HEK293 (cell line): ENCODE data around the gene RIT1.

Experiments
- EGR2 ChIP-seq: fragments of 450-650 bp; formaldehyde crosslinking; IDR thresholded peaks from 2 replicates; pipeline ENCODE4 v1.5.1; 2016; ENCODE audit warnings: low read depth, missing biosample characterization, missing genetic modification characterization
- MEIS1 ChIP-seq: sonication (generic); formaldehyde crosslinking; IDR thresholded peaks from 2 replicates; pipeline ENCODE4 v1.8.1; 2022; ENCODE audit warnings: missing genetic modification reagents, mild to moderate bottlenecking, borderline replicate concordance
- ZNF146 ChIP-seq: fragments of 450-650 bp; formaldehyde crosslinking; IDR thresholded peaks from 2 replicates; pipeline ENCODE4 v1.5.1; 2016; ENCODE audit warnings: missing biosample characterization, missing genetic modification characterization
- ZNF239 ChIP-seq: fragments of 450-650 bp; formaldehyde crosslinking; IDR thresholded peaks from 2 replicates; pipeline ENCODE4 v1.5.1; 2016; ENCODE audit warnings: missing biosample characterization, missing genetic modification characterization
- ZNF24 ChIP-seq: fragments of 450-650 bp; formaldehyde crosslinking; IDR thresholded peaks from 2 replicates; pipeline ENCODE4 v1.5.1; 2016; ENCODE audit warnings: missing biosample characterization, missing genetic modification characterization
- ZNF266 ChIP-seq: fragments of 450-650 bp; formaldehyde crosslinking; IDR thresholded peaks from 2 replicates; pipeline ENCODE4 v1.5.1; 2016; ENCODE audit warnings: missing biosample characterization, missing genetic modification characterization, low read depth
- ZNF366 ChIP-seq: fragments of 450-650 bp; formaldehyde crosslinking; conservative IDR thresholded peaks from 2 replicates; pipeline ENCODE4 v1.5.1; 2016; ENCODE audit warnings: missing biosample characterization, missing genetic modification characterization
- ZNF701 ChIP-seq: fragments of 450-650 bp; formaldehyde crosslinking; IDR thresholded peaks from 2 replicates; pipeline ENCODE4 v1.5.1; 2016; ENCODE audit warnings: missing biosample characterization, missing genetic modification characterization
- ZNF776 ChIP-seq: fragments of 450-650 bp; formaldehyde crosslinking; IDR thresholded peaks from 2 replicates; pipeline ENCODE4 v1.5.0; 2017; ENCODE audit warnings: missing biosample characterization, missing genetic modification characterization, borderline replicate concordance
- ZNF777 ChIP-seq: fragments of 450-650 bp; formaldehyde crosslinking; IDR thresholded peaks from 2 replicates; pipeline ENCODE4 v1.5.1; 2017; ENCODE audit warnings: missing biosample characterization, missing genetic modification characterization, borderline replicate concordance
- TF ChIP-seq, protein P1 (sequence below): fragments of 450-650 bp; formaldehyde crosslinking; IDR thresholded peaks from 2 replicates; pipeline ENCODE4 v1.5.1; 2016; ENCODE audit warnings: missing biosample characterization, missing genetic modification characterization
- TF ChIP-seq, protein P2 (sequence below): fragments of 450-650 bp; formaldehyde crosslinking; IDR thresholded peaks from 2 replicates; pipeline ENCODE4 v1.5.1; 2016; ENCODE audit warnings: missing biosample characterization, missing genetic modification characterization
- TF ChIP-seq, protein P3 (sequence below): sonication (generic); formaldehyde crosslinking; IDR thresholded peaks from 2 replicates; pipeline ENCODE4 v1.8.1; 2022; ENCODE audit warnings: mild to moderate bottlenecking, moderate library complexity, missing genetic modification reagents
- TF ChIP-seq, protein P4 (sequence below): fragments of 450-650 bp; formaldehyde crosslinking; IDR thresholded peaks from 2 replicates; pipeline ENCODE4 v1.5.1; 2016; ENCODE audit warnings: missing biosample characterization, missing genetic modification characterization

DNA sequence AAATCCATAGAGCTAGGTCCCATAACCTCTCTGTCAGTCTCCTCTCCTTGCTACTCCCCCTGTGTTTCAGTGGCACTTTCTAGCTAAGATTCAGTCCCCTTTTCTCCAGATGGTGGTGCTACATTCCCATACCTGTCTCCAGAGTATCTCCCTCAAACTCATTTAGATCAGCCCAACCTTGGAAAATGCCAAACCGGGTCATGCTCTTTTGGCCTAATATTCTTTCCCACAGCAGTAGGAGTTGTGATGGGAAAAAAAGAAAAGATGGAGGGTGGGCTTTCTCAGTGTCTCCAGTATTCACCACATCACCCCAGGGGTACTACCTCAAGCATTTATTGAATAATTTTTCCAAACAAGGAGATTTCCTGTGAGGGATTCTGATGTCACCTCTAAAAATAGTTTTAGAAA lies 27.1 kb upstream of the RIT1 start:
- TF ChIP-seq, protein P1, sequence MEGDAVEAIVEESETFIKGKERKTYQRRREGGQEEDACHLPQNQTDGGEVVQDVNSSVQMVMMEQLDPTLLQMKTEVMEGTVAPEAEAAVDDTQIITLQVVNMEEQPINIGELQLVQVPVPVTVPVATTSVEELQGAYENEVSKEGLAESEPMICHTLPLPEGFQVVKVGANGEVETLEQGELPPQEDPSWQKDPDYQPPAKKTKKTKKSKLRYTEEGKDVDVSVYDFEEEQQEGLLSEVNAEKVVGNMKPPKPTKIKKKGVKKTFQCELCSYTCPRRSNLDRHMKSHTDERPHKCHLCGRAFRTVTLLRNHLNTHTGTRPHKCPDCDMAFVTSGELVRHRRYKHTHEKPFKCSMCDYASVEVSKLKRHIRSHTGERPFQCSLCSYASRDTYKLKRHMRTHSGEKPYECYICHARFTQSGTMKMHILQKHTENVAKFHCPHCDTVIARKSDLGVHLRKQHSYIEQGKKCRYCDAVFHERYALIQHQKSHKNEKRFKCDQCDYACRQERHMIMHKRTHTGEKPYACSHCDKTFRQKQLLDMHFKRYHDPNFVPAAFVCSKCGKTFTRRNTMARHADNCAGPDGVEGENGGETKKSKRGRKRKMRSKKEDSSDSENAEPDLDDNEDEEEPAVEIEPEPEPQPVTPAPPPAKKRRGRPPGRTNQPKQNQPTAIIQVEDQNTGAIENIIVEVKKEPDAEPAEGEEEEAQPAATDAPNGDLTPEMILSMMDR (tag by site-specific recombination) = peak; percentile 85
- TF ChIP-seq ZNF701 (tag by site-specific recombination) = no peak
- no peak for TF ChIP-seq ZNF266
- TF ChIP-seq EGR2 (tag by site-specific recombination) = no peak
- no peak for TF ChIP-seq ZNF777 (tag by site-specific recombination)
- TF ChIP-seq, protein P2, sequence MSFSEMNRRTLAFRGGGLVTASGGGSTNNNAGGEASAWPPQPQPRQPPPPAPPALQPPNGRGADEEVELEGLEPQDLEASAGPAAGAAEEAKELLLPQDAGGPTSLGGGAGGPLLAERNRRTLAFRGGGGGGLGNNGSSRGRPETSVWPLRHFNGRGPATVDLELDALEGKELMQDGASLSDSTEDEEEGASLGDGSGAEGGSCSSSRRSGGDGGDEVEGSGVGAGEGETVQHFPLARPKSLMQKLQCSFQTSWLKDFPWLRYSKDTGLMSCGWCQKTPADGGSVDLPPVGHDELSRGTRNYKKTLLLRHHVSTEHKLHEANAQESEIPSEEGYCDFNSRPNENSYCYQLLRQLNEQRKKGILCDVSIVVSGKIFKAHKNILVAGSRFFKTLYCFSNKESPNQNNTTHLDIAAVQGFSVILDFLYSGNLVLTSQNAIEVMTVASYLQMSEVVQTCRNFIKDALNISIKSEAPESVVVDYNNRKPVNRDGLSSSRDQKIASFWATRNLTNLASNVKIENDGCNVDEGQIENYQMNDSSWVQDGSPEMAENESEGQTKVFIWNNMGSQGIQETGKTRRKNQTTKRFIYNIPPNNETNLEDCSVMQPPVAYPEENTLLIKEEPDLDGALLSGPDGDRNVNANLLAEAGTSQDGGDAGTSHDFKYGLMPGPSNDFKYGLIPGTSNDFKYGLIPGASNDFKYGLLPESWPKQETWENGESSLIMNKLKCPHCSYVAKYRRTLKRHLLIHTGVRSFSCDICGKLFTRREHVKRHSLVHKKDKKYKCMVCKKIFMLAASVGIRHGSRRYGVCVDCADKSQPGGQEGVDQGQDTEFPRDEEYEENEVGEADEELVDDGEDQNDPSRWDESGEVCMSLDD (tag by site-specific recombination) = no peak
- TF ChIP-seq, protein P3, sequence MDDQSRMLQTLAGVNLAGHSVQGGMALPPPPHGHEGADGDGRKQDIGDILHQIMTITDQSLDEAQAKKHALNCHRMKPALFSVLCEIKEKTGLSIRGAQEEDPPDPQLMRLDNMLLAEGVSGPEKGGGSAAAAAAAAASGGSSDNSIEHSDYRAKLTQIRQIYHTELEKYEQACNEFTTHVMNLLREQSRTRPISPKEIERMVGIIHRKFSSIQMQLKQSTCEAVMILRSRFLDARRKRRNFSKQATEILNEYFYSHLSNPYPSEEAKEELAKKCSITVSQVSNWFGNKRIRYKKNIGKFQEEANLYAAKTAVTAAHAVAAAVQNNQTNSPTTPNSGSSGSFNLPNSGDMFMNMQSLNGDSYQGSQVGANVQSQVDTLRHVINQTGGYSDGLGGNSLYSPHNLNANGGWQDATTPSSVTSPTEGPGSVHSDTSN = no peak
- TF ChIP-seq ZNF776 (tag by site-specific recombination) = no peak
- TF ChIP-seq ZNF24 (tag by site-specific recombination) = no peak
- TF ChIP-seq ZNF366 (tag by site-specific recombination) = 0 out of 2 replicates have a peak, but pooled peaks have one; percentile 44
- TF ChIP-seq, protein P4, sequence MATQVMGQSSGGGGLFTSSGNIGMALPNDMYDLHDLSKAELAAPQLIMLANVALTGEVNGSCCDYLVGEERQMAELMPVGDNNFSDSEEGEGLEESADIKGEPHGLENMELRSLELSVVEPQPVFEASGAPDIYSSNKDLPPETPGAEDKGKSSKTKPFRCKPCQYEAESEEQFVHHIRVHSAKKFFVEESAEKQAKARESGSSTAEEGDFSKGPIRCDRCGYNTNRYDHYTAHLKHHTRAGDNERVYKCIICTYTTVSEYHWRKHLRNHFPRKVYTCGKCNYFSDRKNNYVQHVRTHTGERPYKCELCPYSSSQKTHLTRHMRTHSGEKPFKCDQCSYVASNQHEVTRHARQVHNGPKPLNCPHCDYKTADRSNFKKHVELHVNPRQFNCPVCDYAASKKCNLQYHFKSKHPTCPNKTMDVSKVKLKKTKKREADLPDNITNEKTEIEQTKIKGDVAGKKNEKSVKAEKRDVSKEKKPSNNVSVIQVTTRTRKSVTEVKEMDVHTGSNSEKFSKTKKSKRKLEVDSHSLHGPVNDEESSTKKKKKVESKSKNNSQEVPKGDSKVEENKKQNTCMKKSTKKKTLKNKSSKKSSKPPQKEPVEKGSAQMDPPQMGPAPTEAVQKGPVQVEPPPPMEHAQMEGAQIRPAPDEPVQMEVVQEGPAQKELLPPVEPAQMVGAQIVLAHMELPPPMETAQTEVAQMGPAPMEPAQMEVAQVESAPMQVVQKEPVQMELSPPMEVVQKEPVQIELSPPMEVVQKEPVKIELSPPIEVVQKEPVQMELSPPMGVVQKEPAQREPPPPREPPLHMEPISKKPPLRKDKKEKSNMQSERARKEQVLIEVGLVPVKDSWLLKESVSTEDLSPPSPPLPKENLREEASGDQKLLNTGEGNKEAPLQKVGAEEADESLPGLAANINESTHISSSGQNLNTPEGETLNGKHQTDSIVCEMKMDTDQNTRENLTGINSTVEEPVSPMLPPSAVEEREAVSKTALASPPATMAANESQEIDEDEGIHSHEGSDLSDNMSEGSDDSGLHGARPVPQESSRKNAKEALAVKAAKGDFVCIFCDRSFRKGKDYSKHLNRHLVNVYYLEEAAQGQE = no peak; the same call in 1 of the 2 replicates
- no peak for TF ChIP-seq ZNF146 (tag by site-specific recombination)
- no peak for TF ChIP-seq MEIS1 (CRISPR knock-in tag)
- no peak for TF ChIP-seq ZNF239
